SK-N-SH treated with all-trans-retinoic acid at 6 μM for 48 hours (cell line): ENCODE measurements around the gene SERINC3.

ENCODE experiments used
- ARNTL ChIP-seq: fragments of 450-650 bp; formaldehyde crosslinking; IDR thresholded peaks from 2 replicates; pipeline ENCODE4 v1.5.0; 2020; ENCODE audit warnings: low read depth, mild to moderate bottlenecking, moderate library complexity, borderline replicate concordance
- CREB5 ChIP-seq: fragments of 250-450 bp; sonication (Bioruptor Pico); IDR thresholded peaks from 2 replicates; pipeline ENCODE4 v1.5.1; 2020; ENCODE audit warnings: low read depth, mild to moderate bottlenecking, moderate library complexity
- OSR1 ChIP-seq: fragments of 250-450 bp; sonication (Bioruptor Pico); IDR thresholded peaks from 2 replicates; pipeline ENCODE4 v1.8.0; 2022; ENCODE audit warnings: moderate library complexity, mild to moderate bottlenecking, inconsistent platforms
- PATZ1 ChIP-seq: fragments of 250-450 bp; sonication (Bioruptor Pico); IDR thresholded peaks from 2 replicates; pipeline ENCODE4 v1.8.0; 2020; ENCODE audit warnings: mild to moderate bottlenecking, moderate library complexity, borderline replicate concordance
- POU6F1 ChIP-seq: fragments of 250-450 bp; sonication (Bioruptor Pico); IDR thresholded peaks from 2 replicates; pipeline ENCODE4 v1.8.0; 2021; ENCODE audit warnings: low read depth, mild to moderate bottlenecking, moderate library complexity, borderline replicate concordance
- RARB ChIP-seq: fragments of 250-450 bp; sonication (Bioruptor Pico); IDR thresholded peaks from 2 replicates; pipeline ENCODE4 v1.8.0; 2021; ENCODE audit warnings: mild to moderate bottlenecking, moderate library complexity
- SNAI2 ChIP-seq: fragments of 250-450 bp; sonication (Bioruptor Pico); IDR thresholded peaks from 2 replicates; pipeline ENCODE4 v1.5.0; 2020; ENCODE audit warnings: mild to moderate bottlenecking, moderate library complexity
- TCF4 ChIP-seq: fragments of 250-450 bp; sonication (Bioruptor Pico); IDR thresholded peaks from 2 replicates; pipeline ENCODE4 v1.8.0; 2021; ENCODE audit warnings: mild to moderate bottlenecking, moderate library complexity, borderline replicate concordance
- ZFP3 ChIP-seq: fragments of 250-450 bp; sonication (Bioruptor Pico); IDR thresholded peaks from 2 replicates; pipeline ENCODE4 v1.5.0; 2020; ENCODE audit warnings: mild to moderate bottlenecking, moderate library complexity
- ZFP30 ChIP-seq: fragments of 450-650 bp; formaldehyde crosslinking; IDR thresholded peaks from 2 replicates; pipeline ENCODE4 v1.5.0; 2022; ENCODE audit warnings: mild to moderate bottlenecking, moderate library complexity
- ZNF70 ChIP-seq: fragments of 450-650 bp; formaldehyde crosslinking; IDR thresholded peaks from 2 replicates; pipeline ENCODE4 v1.5.0; 2020; ENCODE audit warnings: mild to moderate bottlenecking, moderate library complexity
- ZNF8 ChIP-seq: fragments of 450-650 bp; formaldehyde crosslinking; IDR thresholded peaks from 2 replicates; pipeline ENCODE4 v1.5.0; 2020; ENCODE audit warnings: mild to moderate bottlenecking, moderate library complexity

- TF ChIP-seq OSR1 (CRISPR knock-in tag), result no peak
- no peak for TF ChIP-seq ZFP3 (CRISPR knock-in tag)
- TF ChIP-seq RARB, result no peak
- TF ChIP-seq ZFP30 (CRISPR knock-in tag), result no peak
- TF ChIP-seq CREB5 (CRISPR knock-in tag), result no peak
- TF ChIP-seq ARNTL (CRISPR knock-in tag), result no peak
- no peak for TF ChIP-seq ZNF70
- no peak for TF ChIP-seq ZNF8 (CRISPR knock-in tag)
- no peak for TF ChIP-seq POU6F1 (CRISPR knock-in tag)
- TF ChIP-seq TCF4 (CRISPR knock-in tag), result no peak
- TF ChIP-seq SNAI2, result no peak
- TF ChIP-seq PATZ1, result no peak
Observed at GRCh38 chr20:44497761-44498160, 24.1 kb downstream of the SERINC3 start.
